Stimulated activated CD4-positive, alpha-beta T cell treated with anti-CD3 and anti-CD28 coated beads, Interleukin-1b, Interleukin-23, amount 100 ng/mL, for 4 hours (primary cell): ENCODE results near the gene LYRM4.

Experiments
- DNase-seq, 2 donors: peaks; one replicate each; pipeline ENCODE4 v3.0.0-alpha.2; 2020; ENCODE audit warnings: low read depth in 2 of 2

Gene LYRM4

DNA sequence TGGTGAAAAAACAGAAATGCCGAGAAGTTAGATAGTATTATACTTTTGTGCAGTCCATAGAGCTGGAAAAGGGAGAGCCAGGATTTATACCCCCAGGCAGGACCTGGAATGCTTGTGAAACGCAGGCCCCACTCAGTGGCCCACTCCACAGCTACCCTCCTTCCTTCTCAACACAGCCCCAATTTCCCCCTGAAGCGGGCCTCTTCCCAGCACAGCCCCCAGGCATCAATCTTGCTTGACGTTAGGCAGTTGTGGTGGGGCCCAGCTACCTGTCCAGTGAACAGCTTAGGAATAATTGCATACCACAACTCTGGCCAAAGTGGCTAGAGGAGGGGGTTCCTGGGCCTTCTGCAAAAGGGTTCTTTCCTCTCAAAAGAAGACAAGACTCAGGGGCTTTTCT, 114.4 kb downstream of the LYRM4 start:
- no peak for DNase-seq

DNA sequence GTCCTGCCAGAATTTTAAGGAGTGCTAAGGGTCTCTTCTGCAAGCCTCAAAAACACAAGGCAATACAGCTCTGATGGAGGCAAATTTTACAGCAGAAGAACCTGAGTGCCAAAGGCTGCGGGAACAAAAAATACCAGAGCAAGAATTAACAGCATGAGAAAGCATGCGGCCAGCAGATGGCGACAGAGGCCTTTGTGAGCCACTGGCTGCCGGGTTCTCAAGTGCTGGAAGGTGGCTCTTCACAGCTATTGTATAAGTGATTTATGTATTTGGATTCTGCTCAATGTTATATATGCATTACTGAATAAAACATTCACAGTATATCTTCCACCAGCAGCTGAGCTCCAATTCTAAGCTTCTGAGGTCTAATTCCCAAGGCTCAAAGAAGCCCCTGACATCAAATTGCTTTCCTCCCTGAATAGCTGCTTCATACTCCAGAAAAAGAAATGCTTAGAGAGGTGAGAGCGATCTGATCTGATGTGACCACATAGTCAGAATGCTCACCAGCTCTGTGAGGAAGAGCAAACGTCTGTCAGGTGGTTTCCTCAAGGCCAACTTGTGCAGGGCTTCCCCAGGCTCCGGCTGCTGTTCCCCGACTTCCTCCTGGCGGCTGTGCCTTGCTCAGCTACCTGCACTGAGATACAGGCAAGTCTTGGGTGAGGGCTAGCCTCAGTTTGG, 117.0 kb downstream of the LYRM4 start:
- DNase-seq = peak; percentile 82

DNA sequence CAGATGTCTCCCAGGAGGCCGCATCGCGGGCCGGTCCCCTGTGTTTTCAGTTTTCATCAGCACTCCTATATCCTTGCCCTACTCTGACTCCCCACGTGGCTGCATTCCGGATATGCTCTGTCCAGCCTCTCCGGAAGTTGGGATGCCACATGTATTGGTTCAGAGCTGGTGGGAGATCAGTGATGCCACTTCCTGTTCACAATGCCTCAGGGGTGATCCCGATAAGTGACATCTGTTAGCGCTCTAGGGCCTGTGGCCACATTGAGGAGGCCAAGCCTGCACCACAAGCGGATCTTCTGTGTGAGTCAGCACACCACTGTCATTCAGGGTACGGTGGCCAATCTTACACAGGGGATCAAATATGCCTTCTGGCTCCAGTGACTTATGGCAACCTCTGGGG, 117.8 kb downstream of the LYRM4 start:
- DNase-seq = no peak

DNA sequence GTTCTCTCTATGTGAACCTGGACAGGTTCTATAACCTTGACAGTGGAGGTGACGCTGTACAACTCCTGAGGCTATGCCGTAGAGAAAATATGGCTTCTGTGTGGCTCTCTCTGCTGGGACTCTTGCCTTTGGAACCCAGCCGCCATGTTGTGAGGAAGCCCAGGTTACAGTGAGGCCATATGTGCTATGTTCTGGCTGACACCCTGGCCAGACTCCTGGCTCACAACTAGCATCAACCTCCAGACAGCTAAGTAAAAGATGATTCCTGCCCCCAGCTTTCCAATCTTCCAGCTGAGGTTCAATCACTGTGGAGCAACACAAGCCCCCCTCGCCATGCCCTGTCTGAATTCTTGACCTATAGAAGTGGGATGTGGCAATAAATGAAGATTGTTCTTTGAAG, 118.6 kb downstream of the LYRM4 start:
- DNase-seq = no peak

DNA sequence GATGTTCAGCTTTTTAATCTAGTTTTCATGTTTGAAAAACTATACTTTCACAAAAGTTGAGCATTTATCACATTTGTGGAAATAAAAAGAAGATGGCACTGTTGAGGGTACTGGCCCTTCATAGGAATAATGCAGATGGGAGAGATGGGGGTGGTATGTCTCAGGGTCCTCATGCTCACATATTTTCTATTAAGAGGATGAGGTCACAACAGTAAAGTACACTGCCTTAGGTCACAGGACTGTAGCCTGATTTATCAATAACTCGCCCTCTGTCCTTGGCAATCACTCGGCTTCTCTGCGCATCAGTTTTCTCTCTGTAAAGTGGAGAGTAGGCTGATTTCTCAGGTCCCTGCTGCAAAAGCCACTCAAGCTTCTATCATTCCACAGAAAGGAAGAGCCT, 119.7 kb downstream of the LYRM4 start:
- no peak for DNase-seq

DNA sequence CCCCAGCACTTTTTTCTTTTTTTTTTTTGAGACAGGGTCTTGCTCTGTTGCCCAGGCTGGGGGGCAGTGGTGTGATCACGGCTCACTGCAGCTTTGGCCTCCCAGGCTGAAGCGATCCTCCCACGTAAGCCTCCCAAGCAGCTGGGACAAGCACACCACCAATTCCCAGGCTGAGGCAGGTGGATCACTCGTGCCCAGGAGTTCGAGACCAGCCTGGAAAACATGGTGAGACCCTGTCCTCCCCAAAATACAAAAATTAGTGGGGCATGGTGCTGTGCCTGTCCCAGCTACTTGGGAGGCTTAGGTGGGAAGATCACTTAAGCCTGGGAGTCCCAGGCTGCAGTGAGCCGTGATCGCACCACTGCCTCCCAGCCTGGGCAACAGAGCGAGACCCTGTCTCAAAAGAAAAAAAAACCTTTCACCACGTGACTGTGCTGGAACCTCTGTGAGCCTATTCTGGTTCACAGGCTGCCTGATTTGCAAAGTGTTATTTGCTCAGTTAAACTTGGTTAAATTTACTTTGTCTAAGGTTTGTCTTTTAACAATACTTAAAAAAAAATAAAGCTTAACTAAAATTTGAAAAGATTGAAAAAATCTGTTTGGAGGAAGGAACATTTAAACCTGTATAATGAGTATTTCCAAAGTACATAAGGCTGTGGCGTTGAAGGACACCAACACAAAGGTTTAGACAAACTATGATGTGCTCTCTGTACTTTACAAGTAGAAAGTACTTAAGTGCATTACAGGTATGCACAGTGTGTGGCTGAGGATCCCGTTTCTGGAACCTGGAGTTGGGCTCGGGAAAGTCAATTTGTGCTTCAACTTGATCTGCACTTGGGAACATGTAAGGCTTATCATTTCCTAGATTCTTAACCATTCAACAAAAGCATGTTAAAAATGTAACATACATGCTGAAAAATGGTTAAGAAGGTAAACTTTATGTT, 120.7 kb downstream of the LYRM4 start:
- DNase-seq = no peak

DNA sequence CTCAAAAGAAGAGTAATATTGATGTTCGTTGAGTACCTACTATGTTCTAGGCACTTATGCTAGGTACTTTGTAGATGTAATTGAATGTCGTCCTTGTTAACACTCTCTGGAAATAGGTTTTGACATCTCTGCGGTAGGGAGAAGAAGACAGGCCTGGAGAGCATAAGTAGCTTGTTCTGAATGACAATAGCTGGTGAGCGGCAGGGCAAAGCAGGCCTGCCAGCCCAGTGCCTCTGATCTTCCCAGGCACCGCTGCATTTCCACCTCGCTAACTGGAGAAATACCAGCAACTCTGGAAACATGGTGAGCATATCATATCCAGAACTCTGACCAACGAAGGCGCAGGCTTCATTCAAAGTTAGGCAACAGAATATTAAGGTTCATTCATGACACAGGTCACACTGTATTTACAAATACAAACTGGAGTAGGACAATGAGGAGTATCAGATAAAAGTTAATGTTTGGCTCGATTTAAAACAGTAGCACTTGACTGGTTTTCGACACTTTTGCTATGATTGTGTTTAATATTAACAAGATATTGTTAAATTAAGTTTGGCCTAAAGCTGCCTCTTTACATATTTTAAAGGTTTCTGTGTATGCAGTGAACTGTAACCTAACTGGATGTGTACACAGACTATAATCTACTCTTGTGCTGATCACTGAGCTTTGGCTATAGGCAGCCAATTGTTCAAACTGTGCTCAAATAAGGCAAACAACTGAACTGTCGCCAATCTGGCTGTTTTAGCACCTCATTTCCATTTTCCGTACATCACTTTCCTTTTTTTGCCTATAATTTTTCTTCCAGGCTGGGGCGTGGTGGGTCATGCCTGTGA, 121.5 kb downstream of the LYRM4 start:
- no peak for DNase-seq

DNA sequence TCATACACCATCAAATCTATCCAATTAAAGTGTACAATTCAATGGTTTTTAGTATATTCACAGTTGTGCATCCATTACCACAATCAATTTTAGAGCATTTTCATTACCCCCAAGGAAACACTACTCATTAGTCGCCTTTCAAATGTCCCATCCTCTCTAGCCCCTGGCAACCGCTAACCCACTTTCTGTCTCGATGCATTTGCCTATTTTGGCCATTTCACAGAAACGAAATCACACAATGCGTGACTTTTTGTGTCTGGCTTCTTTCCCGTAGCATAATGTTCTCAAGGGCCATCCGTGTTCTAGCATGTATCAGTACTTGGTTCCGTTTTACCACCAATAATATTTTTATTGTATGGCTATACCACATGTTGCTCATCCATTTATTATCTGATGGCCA, 123.9 kb downstream of the LYRM4 start:
- DNase-seq = no peak

DNA sequence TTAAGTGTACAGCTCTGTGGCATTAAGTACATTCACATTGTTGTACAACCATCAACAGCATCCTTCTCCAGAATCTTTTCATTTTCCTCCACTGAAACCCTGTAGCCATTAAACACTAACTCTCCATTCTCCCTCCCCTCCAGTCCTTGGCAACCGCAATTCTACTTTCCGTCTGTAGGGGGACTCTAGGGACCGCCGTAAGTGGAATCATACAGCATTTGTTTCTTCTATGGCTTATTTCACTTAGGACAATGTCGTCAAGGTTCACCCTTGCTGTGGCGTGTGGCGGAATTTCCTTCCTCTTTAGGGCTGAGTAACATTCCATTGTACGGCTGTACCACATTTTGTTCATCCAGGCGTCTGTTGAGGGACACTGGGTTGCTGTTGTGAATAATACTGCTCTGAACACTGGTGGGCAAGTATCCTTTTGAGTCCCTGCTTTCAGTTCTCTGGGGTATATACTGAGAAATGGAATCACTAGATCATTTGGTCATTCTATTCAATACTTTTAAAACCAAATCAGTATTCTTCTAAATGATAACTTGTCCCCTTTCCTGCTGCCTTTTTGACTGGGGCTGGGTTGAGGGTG, 124.9 kb downstream of the LYRM4 start:
- DNase-seq = peak; percentile 20 to 25

DNA sequence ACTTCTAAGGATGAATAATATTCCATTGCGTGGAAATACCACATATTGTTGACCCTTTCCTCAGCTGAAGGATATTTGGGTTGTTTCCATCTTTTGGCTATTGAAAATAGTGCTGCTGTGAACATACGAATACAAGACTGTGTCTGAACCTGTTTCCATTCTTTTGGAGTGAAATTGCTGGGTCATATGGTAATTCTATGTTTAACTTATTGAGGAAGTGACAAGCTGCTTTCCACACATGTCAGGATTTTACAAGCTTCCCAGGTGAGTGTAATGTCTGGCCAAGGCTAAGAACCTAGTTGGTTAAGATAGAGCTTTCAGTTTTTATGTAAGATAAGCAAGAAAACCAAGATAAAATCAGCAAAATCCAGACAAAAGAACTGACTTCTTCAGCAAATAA, 126.8 kb downstream of the LYRM4 start:
- DNase-seq = no peak

DNA sequence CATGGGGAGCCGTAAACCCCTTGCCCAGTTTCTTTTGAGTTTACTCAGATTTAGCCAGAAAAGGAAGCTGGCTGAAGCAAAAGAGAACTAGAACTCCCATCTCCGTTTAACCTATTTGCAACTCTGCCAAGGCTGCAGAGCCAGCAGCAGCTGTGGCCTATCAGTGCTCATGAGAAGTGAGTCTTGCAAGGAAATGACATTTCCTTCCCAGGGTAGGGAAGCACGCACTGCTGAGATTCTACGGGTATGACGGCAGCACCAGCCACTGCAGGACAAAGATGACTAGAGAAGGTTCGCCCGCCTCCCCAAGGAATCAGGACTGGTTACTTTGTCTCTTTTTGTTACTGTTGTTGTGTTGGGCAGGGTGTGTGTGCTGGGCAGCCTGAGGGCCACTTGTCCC, 128.0 kb downstream of the LYRM4 start:
- DNase-seq = no peak

DNA sequence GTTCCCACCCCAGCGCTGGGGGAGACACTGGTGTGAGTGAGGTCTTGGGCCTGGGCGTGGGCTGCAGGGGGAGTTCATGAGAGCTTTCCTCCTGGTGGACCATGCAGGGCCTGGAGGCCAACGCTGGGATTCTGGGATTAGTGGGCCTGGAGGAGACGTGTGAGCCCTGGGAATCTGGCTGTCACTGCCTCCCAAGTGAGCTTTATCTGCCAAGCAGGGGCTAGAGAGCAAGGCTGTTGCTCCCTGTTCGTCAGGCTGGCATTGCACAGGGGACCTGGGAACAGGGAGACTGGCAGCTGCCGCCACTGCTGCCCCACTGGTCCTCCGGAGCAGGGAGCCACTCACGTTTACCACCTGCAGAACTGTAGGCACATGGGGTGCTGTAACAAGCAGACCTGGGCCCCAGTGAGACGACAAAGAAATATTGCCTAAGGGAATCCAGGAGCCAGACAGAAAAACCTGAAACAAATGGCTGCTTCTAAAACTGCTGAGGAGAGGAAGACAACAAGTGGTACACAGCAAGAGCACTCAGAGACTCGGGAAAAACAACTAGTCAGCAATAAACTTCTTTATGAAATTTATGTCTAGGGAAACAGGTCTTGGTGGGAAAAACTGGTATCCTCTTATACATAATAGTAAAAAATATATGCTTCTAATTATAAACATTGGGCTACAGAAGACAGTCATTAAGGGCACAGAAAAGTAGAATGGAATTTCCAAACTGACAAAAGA, 130.4 kb downstream of the LYRM4 start:
- DNase-seq = no peak

DNA sequence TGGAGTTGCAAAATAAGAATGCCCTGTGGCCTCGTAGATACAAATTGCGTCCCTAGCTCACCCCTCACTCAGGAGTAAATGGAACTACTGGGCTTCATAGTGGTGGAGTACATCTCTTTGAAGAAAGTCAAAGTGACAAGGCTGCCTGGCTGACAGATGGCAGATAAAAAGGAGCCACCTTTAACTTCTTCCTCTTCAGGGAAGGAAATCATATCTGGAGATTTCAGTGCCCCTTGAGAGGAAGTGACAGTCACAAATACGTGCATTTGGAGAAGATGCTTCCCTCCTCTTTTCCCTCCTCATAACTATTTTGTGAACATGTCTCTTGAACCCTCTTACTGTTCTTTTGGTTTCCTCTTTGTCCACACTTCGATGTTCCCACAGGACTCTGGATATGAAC, 132.4 kb downstream of the LYRM4 start:
- DNase-seq = no peak

DNA sequence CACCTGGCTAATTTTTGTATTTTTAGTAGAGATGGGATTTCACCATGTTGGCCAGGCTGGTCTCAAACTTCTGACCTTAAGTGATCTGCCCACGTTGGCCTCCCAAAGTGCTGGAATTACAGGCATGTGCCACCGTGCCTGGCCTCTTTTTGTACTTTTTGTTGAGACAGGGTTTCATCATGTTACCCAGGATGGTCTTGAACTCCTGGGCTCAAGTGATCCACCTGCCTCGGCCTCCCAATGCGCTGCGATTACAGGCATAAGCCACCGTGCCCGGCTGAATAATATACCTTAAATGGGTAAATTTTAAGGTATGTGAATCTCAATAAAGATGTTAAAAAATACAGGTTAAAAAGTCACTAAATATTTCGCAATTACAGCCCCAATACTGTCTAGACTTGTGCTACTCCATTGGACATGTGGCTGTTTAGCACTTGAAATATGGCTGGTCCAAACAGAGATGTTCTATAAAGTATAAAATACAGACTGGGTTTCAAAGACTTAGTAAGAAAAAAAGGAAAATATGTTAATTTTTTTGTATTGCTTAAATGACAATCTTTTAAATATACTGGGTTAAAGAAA, 133.6 kb downstream of the LYRM4 start:
- DNase-seq = no peak

DNA sequence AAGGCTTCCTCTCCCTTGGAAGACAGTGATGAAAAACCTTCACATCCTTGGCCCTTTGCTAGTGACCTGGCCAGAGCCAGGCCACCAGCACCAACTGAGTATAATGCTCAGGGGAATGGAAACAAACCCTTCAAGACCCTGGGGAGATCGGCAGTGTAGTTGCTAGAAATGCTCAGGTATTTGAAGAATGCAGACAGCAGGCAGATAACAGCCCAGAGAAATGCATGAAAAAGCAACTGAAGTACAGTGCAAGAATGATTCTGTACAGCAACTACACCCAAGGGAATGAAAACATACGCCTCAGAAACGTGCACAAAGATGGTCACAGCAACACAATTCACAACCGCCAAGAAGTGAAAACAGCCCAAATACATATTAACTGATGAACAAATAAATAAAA, 134.5 kb downstream of the LYRM4 start:
- no peak for DNase-seq

DNA sequence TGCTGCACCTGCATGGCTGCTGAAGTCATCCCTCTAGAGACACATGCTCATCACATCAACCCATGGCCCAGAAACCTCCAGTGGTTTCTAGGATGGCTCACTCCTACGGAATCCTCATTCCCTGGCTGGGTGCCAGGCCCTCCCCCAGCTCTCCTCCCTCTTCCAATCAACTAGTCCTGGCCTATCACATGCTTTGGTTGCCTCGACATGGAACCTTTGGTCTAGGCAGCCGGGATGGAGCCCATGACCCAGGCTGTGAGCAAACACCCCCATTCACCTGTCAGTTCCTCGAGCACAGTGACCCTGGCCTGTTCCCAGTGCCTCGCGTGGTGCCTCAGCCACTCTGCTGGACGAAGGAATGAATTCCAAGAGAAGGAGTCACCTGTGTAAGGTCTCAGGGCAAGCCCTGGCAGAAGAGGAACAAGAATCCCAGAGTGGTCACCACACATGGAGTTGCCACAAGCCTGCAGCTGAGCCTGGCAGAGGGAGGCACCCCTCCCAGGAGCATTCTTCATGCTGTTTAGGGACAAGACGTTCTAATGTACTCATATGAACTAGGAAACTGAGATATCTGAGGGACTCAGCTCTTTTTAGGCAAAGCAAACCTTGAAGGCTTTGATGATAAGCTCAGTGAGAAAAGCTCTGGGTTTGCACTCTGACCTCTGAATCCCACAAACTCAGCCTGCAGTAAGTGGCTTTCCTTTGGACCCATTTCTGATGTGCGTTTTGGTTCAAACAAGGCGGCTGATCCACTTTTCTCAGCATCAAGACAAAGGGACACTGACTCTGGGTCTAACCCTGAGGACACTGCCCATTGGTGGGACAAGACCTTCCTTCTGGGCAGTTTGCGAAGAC, 135.4 kb downstream of the LYRM4 start:
- no peak for DNase-seq

DNA sequence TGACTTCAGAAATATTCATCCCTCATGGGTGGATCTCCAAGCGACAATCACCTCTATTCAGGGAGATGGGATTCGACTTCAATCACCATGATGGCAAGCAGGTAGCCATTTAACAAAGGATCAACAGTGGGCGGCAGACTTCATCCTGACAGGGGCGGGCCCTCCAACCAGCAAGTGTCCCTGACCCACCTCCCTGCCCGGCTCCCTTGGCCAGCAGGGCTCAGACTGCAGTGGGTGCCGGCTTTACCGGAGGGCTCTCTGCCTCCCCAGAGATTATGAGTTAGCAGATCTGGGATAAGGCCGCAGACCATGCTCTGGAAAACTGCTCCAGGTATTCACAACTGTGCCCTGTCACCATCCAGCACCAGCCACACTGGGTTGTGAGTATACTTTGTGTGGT, 136.2 kb downstream of the LYRM4 start:
- no peak for DNase-seq

DNA sequence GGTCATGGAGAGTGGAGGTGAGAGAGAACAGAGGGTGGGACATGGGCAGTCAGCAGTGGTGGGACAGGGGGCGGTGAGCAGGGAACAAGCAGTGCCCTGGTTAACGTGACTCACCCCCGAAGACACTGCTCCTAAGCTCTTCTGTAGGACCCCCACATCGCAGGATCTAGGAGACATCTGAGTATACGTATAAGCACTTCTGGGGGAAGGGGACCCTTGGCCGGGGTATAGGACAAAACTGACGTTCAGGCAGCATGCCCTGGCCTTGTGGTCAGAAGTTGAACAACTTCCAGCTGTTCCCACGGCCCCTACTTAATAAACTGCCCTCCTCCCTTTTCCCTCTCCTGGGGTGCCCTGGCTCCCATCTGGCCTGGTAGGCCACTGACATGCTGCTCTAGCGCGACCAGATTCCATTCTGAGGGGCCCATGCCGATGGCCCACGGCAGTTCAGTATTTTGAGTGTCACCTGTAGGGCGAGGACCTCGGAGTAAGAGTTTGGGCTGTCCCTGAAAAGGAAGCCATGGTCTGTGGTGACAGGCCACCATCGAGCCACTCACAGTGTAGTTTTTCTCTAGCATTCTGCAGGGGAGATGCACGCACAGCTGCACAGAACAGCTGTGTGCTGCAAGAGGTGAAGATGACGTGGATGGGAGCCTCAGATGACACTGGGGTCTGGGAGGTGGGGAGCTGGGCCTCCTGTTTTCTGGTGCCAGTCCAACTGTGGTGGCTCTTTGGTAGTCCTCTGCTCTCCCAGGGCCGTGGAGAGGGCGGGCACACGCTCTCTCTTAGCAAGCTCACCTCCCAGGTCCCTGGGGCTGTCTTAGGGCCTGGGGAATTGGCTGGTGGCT, 137.2 kb downstream of the LYRM4 start:
- no peak for DNase-seq

DNA sequence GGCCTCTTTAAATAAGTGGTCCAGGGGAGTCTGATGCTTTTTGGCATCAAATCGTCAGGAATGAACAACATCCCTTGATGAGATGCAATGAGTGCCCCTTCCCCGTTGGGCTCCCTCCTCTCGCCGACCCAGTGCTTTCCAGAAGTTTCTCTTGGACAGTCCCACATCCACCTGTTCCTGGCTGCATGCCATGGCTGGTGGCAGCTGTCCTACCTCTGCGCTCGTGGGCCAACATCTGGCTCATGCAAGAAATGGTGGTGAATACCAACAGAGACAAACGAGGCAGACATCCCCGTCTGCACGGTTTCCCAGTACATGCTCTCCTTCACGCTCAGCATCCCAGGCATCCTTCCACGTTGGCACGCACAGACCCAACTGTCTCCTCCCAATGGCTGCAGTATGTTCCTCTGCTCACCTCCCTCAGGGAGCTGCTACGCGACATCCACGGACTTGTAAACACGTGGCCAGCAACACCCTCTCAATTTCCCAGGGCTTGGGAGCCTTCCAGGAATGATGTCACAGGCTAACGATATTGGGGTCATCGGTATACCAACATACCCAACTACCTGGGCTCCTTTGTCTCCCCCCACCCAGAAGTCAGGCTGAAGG, 138.1 kb downstream of the LYRM4 start:
- DNase-seq = no peak
